GM18861 (cell line): ENCODE data around the gene CCNK.

Experiments used
- ATAC-seq: cut with Tn5 transposase; IDR thresholded peaks from one replicate; pipeline ENCODE4 v1.9.1; 2021; ENCODE audit not compliant: unreplicated experiment

CCNK gene

DNA sequence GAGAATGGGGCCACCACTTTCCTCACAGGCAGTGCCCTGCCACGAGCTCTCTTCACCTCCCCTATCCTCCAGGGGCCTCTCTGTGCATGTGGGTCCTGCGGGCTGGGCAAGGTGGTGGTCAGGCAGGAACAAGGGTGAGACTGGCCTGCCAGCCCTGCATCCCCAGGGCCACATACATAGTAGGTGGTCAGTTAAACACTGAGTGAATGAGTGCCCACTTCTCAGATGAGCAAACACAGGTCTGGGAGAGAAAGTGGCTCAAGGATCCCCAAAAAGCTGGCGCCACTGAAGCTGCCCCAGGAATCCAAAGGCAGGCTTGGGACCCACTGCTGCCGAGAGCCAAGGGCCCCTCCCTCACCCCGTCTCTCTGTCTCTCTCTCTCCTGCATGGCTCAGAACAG, 51.1 kb downstream of the CCNK start:
- no peak for ATAC-seq

- ATAC-seq, result no peak
Observed at GRCh38 chr14:99534333-99534732, 53.1 kb downstream of the CCNK start.

DNA sequence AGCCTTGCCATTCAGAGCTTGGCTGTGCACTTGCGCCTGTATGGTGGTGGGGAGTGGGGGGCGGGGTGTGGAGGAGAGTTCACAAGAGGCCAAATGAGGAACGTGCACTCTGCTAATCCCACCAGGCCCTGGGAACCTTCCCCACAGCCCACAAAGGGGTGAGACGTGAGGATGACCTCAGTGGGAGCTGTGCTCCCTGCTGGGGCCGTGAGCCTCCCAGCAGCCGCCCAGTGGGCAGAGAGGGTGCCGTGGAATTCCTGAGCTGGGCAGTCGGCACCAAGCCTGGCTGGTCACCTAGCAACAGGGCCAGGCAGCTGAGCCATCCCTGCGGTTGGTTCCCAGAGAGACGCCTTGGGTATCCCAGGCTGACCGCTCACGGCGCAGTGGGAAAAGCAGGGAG, 53.7 kb downstream of the CCNK start:
- no peak for ATAC-seq

- no peak for ATAC-seq
Observed at GRCh38 chr14:99535448-99535847, 54.2 kb downstream of the CCNK start.

- no peak for ATAC-seq
Observed at GRCh38 chr14:99535908-99536778, 54.9 kb downstream of the CCNK start.

DNA sequence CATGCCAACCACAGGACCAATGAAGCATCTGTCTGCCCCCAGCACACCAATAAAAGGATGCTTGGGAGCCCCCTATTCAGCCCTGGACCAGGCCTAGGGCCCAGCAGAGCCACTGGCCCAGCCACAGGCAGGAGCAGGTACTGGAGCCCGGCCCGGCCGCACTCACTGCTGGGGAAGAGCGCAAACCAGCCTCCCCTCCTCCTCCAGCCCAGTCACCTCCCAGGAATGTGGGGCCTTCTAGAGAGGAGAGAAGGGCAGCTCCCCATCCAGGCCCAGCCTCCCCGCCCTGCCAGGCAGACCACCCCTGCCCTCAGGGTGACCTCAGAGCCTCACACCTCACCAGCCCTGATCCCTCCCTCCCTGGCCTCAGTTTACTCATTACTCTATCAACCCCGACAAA, 56.2 kb downstream of the CCNK start:
- ATAC-seq, result no peak

- ATAC-seq, result no peak
Observed at GRCh38 chr14:99538275-99538674, 57.1 kb downstream of the CCNK start.

DNA sequence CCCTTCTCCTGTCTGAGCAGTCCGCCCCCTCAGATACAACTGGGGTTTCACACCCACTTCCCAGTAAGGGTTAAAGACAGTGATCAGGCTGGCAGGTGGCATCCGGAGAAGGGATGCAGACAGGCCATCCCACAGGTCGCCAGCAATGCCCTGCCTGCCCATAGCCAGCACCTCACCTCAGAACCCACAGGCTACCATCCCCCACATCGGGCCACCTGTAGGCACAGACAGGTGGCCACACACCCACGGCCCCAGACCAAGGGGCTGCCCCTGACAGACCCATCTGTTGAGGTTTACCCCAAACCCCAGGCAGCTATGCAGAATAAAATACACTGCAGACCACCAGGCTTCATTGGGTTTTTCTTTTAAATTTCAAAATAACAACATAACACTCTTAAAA, 57.5 kb downstream of the CCNK start:
- ATAC-seq, result no peak

DNA sequence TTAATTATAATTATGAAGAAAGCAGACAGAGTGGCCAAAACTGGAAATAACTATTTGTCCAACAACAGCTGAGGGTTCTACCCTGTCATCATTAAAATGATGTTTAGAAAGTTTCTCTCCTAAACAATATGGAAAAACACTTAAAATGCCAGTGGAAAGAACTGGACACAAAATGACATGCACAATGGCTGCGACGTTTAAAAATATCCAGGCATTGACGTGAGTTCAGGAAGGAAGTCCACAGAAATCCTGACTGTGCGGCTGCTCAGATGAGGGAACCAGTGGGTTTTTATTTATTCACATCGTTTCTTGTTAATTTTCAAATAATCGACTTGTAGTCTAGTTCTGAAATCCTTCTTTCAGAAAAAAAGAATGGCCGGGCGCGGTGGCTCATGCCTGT, 58.3 kb downstream of the CCNK start:
- no peak for ATAC-seq

DNA sequence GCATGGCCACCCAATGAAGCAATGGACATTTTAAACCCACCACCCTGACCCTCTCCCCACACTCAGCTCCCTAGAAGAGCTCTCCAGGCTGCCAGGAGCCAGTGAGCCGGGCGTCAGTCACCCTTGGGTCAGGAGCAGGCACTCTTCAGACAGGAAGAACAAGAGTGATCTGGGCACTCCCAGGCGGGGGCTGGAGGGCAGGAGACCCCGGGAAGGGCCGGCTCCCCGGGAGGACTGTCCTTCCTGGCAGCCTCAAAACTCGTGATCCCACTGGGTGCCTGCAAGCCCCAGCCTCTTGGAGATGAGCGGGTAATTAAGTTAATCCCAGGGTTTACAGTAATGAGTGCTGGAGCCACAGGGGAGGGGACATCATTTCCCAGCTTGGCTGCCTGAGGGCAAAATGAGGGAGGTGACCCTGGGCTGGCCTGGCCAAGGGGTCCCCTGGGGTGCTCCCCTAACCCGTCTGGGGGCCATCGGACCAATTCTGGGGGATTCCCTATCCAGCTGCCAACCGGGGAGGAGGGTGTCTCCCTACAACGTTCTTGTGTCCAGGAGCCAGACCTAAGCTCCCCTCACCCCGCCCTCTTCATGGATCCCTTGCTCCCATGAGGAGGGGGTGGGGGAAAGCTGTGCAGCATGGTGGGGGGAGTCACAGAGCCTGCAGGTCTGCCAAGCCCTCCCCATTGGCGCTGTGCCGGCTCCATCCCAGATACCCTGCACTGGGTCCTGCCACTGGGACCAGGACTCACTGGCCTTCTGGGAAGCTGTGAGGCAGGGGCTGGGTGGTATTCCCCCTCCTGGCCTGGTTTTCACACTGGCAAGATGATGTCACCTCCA, 59.2 kb downstream of the CCNK start:
- no peak for ATAC-seq

DNA sequence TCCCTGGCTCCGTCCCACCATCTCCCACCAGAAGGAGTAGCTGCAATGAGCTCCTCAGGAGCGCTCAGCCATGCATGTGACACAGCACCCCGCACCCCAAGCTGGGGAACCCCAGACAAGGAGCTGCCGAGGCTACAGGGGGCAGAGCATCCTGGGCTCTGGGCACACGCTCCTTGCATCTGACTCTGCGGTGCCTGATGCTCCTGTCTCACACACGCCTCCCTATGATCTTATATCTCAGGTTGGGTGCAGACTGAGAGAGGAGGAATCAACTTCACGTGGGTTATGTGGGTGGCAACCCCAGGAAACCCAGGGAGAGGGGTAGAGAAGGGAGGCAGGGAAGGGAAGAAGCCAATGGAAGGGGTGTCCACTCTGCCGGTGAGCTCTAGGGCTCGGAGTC, 60.0 kb downstream of the CCNK start:
- ATAC-seq, result no peak

- ATAC-seq, result no peak
Observed at GRCh38 chr14:99541677-99542470, 60.7 kb downstream of the CCNK start.

GRCh38 chr14:99542566-99542965, 61.4 kb downstream of the CCNK start:
- ATAC-seq, result no peak

- no peak for ATAC-seq
Observed at GRCh38 chr14:99543370-99543769, 62.2 kb downstream of the CCNK start.

- ATAC-seq, result no peak
Observed at GRCh38 chr14:99543985-99544384, 62.8 kb downstream of the CCNK start.

DNA sequence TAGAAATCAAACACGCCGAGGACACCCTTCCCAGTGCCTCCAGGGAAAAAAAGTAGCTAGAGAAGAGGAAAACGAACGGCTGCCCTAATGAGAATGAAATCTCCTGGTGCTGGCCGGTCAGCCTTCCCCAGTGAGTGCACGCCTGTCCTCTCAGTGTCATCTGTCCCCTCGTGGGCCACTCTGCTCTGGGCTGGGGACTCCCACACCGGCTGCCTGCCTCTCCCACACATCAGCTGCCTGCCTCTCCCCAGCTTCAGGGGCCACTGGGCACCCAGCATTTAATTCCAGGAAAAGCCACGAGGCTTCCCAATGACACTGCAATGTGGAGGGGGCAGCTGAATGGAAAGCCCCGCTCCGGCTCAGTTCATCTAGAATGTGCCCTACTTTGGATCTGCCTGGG, 63.8 kb downstream of the CCNK start:
- no peak for ATAC-seq

GRCh38 chr14:99545586-99545985, 64.4 kb downstream of the CCNK start:
- ATAC-seq, result no peak

GRCh38 chr14:99546234-99546879, 65.1 kb downstream of the CCNK start:
- no peak for ATAC-seq

GRCh38 chr14:99548255-99548654, 67.0 kb downstream of the CCNK start:
- no peak for ATAC-seq

GRCh38 chr14:99548871-99549515, 67.8 kb downstream of the CCNK start:
- no peak for ATAC-seq
